Measurements from ENCODE around the gene MSLN. TPM values are rescaled to one million over a fixed set of nuclear protein-coding genes. Genes with fewer than 3 reads are reported as not detected.
"Not testable (repeated sequence)": the region's sequence is repeated elsewhere in the genome, so short reads cannot be mapped to it uniquely, and the experiment has no call there.

Gene MSLN
- total RNA-seq, 1 donor = 0.21 TPM

- H3K4me1 ChIP-seq (ENCODE audit: insufficient read depth, low read length) = peaks cover 19% of the 10 kb centered on the region
- H3K27me3 ChIP-seq (ENCODE audit: insufficient read depth, low read length) = no peaks in the 10 kb centered on the region
- H3K4me3 ChIP-seq (ENCODE audit: low read length) = peak within 1 kb of the TSS; percentile 76
These were observed 19.6 kb upstream of the MSLN start, which contains the start of gene CIAO3 for GRCh38 chr16:740764-741505. CIAO3 (minus strand) TSS chr16:740997; CDS start chr16:740985, 12 bp downstream.

GRCh38 chr16:741986-742629, 18.4 kb upstream of the MSLN start:
- peaks cover 19% of the 10 kb centered on the region for H3K4me1 ChIP-seq (ENCODE audit: insufficient read depth, low read length)
- H3K4me3 ChIP-seq (ENCODE audit: low read length) = no peak overlapping the region
- no peaks in the 10 kb centered on the region for H3K27me3 ChIP-seq (ENCODE audit: insufficient read depth, low read length)
- H3K9me3 ChIP-seq (ENCODE audit: low read depth, low read length) = no peaks in the 10 kb centered on the region

More at GRCh38 chr16:740764-741505, 19.6 kb upstream of the MSLN start, which contains the start of gene CIAO3:
- H3K9me3 ChIP-seq (ENCODE audit: low read depth, low read length) = no peaks in the 10 kb centered on the region

- H3K27me3 ChIP-seq (ENCODE audit: insufficient read depth, low read length); H3K9me3 ChIP-seq (ENCODE audit: low read depth, low read length); H3K4me3 ChIP-seq (ENCODE audit: low read length): not testable (repeated sequence)
- peaks cover 19% of the 10 kb centered on the region for H3K4me1 ChIP-seq (ENCODE audit: insufficient read depth, low read length)
These were observed 17.6 kb upstream of the MSLN start for GRCh38 chr16:742894-743293.

GRCh38 chr16:743794-744500, 16.6 kb upstream of the MSLN start:
- Histone ChIP-seq H3K4me3 (ENCODE audit: low read length) (no peak overlapping the region), H3K4me1 (ENCODE audit: insufficient read depth, low read length) (peaks cover 19% of the 10 kb centered on the region), H3K9me3 (ENCODE audit: low read depth, low read length) (no peaks in the 10 kb centered on the region)

GRCh38 chr16:745739-746138, 14.8 kb upstream of the MSLN start:
- H3K4me3 ChIP-seq (ENCODE audit: low read length) = no peak overlapping the region
- no peaks in the 10 kb centered on the region for H3K9me3 ChIP-seq (ENCODE audit: low read depth, low read length)
- peaks cover 6% of the 10 kb centered on the region for H3K4me1 ChIP-seq (ENCODE audit: insufficient read depth, low read length)
- no peaks in the 10 kb centered on the region for H3K27me3 ChIP-seq (ENCODE audit: insufficient read depth, low read length)

More at GRCh38 chr16:743794-744500, 16.6 kb upstream of the MSLN start:
- no peaks in the 10 kb centered on the region for H3K27me3 ChIP-seq (ENCODE audit: insufficient read depth, low read length)

- Histone ChIP-seq H3K4me3 (ENCODE audit: low read length) (no peak overlapping the region), H3K4me1 (ENCODE audit: insufficient read depth, low read length) (no peaks in the 10 kb centered on the region), H3K9me3 (ENCODE audit: low read depth, low read length) (no peaks in the 10 kb centered on the region), H3K27me3 (ENCODE audit: insufficient read depth, low read length) (no peaks in the 10 kb centered on the region)
These were observed 13.9 kb upstream of the MSLN start for GRCh38 chr16:746637-747036.

- Histone ChIP-seq H3K4me1 (ENCODE audit: insufficient read depth, low read length) (no peaks in the 10 kb centered on the region), H3K27me3 (ENCODE audit: insufficient read depth, low read length) (no peaks in the 10 kb centered on the region), H3K9me3 (ENCODE audit: low read depth, low read length) (no peaks in the 10 kb centered on the region), H3K4me3 (ENCODE audit: low read length) (no peak overlapping the region)
These were observed 12.4 kb upstream of the MSLN start for GRCh38 chr16:747978-748746.

- H3K4me1 ChIP-seq (ENCODE audit: insufficient read depth, low read length) = peaks cover 2% of the 10 kb centered on the region
- H3K27me3 ChIP-seq (ENCODE audit: insufficient read depth, low read length) = no peaks in the 10 kb centered on the region
- no peak overlapping the region for H3K4me3 ChIP-seq (ENCODE audit: low read length)
These were observed 11.5 kb upstream of the MSLN start for GRCh38 chr16:749010-749409.

GRCh38 chr16:750485-750884, 10.0 kb upstream of the MSLN start:
- Histone ChIP-seq H3K4me3 (ENCODE audit: low read length) (no peak overlapping the region), H3K27me3 (ENCODE audit: insufficient read depth, low read length) (no peaks in the 10 kb centered on the region), H3K4me1 (ENCODE audit: insufficient read depth, low read length) (peaks cover 17% of the 10 kb centered on the region), H3K9me3 (ENCODE audit: low read depth, low read length) (no peaks in the 10 kb centered on the region)

More at GRCh38 chr16:749010-749409, 11.5 kb upstream of the MSLN start:
- H3K9me3 ChIP-seq (ENCODE audit: low read depth, low read length) = no peaks in the 10 kb centered on the region

- Histone ChIP-seq H3K27me3 (ENCODE audit: insufficient read depth, low read length) (no peaks in the 10 kb centered on the region), H3K4me1 (ENCODE audit: insufficient read depth, low read length) (peaks cover 19% of the 10 kb centered on the region), H3K9me3 (ENCODE audit: low read depth, low read length) (no peaks in the 10 kb centered on the region), H3K4me3 (ENCODE audit: low read length) (no peak overlapping the region)
These were observed 9.2 kb upstream of the MSLN start for GRCh38 chr16:751152-752006.

GRCh38 chr16:752007-752312, 8.6 kb upstream of the MSLN start:
- Histone ChIP-seq H3K9me3 (ENCODE audit: low read depth, low read length) (no peaks in the 10 kb centered on the region), H3K4me3 (ENCODE audit: low read length) (no peak overlapping the region), H3K27me3 (ENCODE audit: insufficient read depth, low read length) (no peaks in the 10 kb centered on the region), H3K4me1 (ENCODE audit: insufficient read depth, low read length) (peaks cover 22% of the 10 kb centered on the region)

- H3K4me3 ChIP-seq (ENCODE audit: low read length); H3K9me3 ChIP-seq (ENCODE audit: low read depth, low read length); H3K27me3 ChIP-seq (ENCODE audit: insufficient read depth, low read length): not testable (repeated sequence)
- peaks cover 30% of the 10 kb centered on the region for H3K4me1 ChIP-seq (ENCODE audit: insufficient read depth, low read length)
These were observed 6.4 kb upstream of the MSLN start for GRCh38 chr16:754121-754607.

GRCh38 chr16:754656-755055, 5.9 kb upstream of the MSLN start:
- no peak overlapping the region for H3K4me3 ChIP-seq (ENCODE audit: low read length)
- H3K9me3 ChIP-seq (ENCODE audit: low read depth, low read length) = no peaks in the 10 kb centered on the region
- H3K4me1 ChIP-seq (ENCODE audit: insufficient read depth, low read length) = peaks cover 30% of the 10 kb centered on the region
- no peaks in the 10 kb centered on the region for H3K27me3 ChIP-seq (ENCODE audit: insufficient read depth, low read length)

- H3K4me1 ChIP-seq (ENCODE audit: insufficient read depth, low read length) = peaks cover 30% of the 10 kb centered on the region
- H3K9me3 ChIP-seq (ENCODE audit: low read depth, low read length) = no peaks in the 10 kb centered on the region
- no peaks in the 10 kb centered on the region for H3K27me3 ChIP-seq (ENCODE audit: insufficient read depth, low read length)
- no peak overlapping the region for H3K4me3 ChIP-seq (ENCODE audit: low read length)
These were observed 4.1 kb upstream of the MSLN start for GRCh38 chr16:756428-756827.
